Uterus (tissue), 2 donors: ENCODE measurements around the gene TUBGCP5.

ENCODE experiments used
- POLR2A ChIP-seq, 2 donors: fragments of 450-650 bp; IDR thresholded peaks; one replicate each; pipeline ENCODE4 v1.6.1; 2016; ENCODE audit warnings: antibody characterized with exemption in 2 of 2, mild to moderate bottlenecking in 1 of 2, moderate library complexity in 1 of 2
- TF ChIP-seq, protein P1 (sequence below), 4 experiments: fragments of 200-600 bp in 2 of 4; fragments of 450-650 bp in 2 of 4; sonication (generic) in 2 of 4; IDR thresholded peaks; one replicate each; pipeline ENCODE4 v1.5.1; 2016 to 2019; ENCODE audit warnings: antibody characterized with exemption in 4 of 4, mild to moderate bottlenecking in 2 of 4, moderate library complexity in 1 of 4

DNA sequence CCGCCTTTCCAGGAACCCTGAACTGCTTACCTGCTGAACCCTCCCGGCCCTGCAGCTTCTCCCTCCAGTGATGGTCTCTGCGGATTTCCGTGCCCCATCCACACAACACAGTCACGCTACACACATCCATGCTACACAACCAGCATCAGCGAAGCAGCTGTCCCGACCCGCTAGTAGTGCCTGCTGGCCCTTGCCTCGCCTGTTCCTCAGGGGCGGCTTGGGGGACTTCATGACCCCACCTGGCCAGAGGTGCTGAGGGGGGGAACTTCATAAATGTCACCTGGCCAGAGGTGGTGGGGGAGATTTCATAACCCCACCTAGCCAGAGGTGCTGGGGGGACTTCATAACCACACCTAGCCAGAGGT, 530 bp upstream of the TUBGCP5 start:
- TF ChIP-seq, protein P1, sequence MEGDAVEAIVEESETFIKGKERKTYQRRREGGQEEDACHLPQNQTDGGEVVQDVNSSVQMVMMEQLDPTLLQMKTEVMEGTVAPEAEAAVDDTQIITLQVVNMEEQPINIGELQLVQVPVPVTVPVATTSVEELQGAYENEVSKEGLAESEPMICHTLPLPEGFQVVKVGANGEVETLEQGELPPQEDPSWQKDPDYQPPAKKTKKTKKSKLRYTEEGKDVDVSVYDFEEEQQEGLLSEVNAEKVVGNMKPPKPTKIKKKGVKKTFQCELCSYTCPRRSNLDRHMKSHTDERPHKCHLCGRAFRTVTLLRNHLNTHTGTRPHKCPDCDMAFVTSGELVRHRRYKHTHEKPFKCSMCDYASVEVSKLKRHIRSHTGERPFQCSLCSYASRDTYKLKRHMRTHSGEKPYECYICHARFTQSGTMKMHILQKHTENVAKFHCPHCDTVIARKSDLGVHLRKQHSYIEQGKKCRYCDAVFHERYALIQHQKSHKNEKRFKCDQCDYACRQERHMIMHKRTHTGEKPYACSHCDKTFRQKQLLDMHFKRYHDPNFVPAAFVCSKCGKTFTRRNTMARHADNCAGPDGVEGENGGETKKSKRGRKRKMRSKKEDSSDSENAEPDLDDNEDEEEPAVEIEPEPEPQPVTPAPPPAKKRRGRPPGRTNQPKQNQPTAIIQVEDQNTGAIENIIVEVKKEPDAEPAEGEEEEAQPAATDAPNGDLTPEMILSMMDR (IDR thresholded peaks at IDR 0.05), result no peak
- TF ChIP-seq POLR2A (IDR thresholded peaks at IDR 0.05), result no peak
